GM21723 (cell line): ENCODE data around the gene ZNF768.
A peak's percentile ranks its signal among the peaks of the same experiment; 100 is the strongest.
"Not testable (repeated sequence)": the region's sequence is repeated elsewhere in the genome, so short reads cannot be mapped to it uniquely, and the experiment has no call there.

Experiments used
- ATAC-seq: cut with Tn5 transposase; IDR thresholded peaks from one replicate; pipeline ENCODE4 v1.9.1; 2021; ENCODE audit warnings: mild to moderate bottlenecking, moderate library complexity; ENCODE audit not compliant: unreplicated experiment

The ZNF768 gene

DNA sequence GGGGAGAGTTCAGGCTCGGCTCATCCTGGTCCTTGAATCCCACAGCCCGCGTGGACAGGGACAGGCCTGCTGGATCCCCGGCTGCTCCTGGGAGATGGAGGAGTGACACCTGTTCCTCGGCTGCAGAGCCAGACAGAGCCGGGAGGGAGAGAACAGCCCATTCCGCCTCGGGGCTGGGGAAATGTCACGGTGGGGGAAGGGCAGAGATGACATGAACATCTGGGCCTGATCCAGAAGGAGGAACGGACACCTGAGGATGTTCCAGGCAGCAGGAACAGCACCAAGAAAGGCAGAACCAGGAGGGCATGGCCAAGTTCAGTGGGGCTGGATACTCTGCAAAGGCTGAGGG lies 29.7 kb upstream of the ZNF768 start:
- ATAC-seq, result no peak

DNA sequence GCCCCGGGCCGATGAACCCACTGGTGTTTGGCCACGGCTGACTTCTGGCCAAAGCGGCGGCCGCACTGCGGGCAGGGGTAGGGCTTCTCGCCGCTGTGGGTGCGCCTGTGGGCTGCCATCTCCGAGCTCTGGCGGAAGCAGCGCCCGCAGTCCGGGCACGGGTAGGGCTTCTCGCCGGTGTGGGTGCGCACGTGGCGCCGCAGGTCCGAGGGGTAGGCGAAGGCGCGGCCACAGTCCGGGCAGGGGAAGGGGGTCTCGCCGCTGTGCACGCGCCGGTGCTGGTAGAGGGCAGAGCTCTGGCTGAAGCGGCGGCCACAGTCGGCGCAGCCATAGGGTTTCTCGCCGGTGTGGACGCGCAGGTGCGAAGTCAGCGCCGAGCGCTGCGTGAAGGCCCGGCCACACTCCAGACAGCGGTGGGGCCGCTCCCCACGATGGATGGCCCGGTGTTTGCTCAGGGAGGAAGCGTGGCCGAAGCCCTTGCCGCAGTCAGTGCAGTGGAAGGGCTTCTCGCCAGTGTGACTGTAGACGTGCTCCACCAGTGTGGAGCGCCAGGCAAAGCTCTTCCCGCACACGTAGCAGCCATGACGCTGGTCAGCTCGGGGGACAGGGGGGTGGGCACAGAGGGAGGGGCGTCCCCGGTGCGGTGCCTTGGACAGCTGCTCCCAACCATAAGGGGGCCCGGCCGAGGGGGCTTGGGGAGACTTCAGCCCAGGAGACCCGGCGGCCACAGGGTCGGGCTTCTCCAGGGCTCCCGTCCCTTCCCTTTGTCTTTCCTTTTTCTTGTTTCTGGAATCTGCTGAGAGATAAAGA lies 29.2 kb upstream of the ZNF768 start:
- no peak for ATAC-seq

DNA sequence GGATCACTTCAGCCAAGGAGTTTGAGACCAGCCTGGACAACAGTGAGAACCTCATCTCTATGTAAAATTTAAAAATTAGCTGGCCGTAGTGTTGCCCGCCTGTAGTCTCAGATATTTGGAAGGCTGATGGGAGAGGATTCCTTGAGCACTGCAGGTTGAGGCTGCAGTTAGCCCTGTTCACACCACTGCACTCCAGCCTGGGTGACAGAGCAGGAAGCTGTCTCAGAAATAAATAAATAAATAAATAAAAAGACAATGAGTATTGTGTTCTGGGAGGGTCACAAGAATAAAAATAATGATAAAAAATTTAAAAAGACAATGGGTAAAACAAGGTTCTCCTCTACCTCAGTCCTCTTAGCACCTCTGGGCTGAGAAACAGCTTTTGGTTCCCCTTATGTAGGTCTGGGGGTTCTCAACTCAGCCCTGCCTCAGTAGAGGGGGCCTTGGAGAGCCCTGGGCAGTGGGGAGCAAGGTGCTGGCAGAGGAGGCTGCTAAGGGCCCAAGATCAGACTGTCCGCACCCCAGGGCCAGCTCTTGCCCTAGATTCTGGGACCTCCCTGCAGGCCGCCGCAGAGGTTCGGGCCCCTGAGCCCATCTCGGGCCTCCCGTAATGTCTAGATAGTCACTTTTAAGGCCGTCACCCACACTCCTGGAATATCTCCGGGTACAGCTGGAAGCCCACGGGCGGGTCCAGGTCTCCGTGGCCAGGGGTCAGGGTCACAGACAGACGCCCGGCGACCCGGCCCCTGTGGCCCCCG lies 28.4 kb upstream of the ZNF768 start:
- ATAC-seq, result no peak

DNA sequence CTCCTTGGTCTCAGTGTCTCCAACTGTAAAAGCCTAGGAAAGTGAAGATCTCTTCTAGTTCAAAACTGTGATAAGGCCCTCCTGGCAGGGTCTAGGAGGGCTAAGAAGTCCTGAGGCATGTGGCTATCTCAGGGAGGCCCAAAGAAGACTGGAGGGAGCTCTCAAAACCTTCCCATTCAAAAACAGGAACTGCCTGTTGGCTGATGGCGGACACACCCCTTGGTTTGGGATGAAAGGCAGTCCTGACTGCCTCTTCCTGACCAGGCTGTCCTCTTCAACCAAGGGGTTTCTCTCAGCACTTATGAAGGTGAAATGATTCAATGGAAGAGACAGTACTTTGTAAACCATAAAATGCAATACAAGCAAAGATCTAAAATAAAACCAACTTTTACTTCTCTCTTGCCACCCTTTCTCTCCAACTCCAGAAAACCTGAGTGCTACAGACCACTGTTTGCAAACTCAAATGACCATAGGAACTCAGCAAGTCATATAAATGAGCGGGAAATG lies 27.1 kb upstream of the ZNF768 start:
- ATAC-seq, result no peak

DNA sequence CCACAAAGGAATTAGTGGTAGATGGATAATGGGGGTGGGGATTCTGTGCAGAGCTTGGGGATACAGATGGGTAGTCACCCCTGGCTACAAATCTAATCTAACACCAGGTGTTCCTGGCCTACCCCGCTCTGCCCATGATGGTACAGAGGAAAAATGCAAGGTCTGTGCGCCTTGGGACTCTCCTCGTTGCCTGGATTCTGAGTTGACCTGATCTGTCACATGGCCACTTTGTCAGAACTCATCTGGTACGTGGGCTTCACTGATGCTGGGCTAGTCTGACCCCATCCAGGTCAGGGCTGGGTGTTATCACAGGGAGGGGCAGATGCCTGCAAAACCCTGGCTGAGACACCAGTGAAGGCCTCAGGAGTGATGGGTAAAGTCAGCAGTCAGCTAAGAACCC lies 26.6 kb upstream of the ZNF768 start:
- ATAC-seq, result no peak

DNA sequence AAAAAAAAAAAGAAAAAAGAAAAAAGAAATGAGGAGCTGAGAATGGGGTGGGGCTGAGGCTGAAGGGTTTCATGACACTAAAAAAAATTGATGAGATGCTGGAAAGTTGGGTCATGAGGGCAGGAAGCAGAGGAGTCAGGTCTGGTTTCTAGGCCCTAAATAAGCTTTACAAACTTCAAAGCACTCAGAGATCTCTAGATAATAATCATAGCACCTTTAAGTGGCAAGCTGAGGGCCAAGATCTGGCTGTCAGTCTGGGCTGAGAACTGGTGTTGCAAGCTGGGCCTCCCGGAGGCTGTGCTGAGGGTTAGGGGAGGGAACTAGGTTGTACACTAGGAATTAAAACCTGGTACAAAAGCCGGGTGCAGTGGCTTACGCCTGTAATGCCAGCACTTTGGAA lies 25.4 kb upstream of the ZNF768 start:
- ATAC-seq, result no peak

DNA sequence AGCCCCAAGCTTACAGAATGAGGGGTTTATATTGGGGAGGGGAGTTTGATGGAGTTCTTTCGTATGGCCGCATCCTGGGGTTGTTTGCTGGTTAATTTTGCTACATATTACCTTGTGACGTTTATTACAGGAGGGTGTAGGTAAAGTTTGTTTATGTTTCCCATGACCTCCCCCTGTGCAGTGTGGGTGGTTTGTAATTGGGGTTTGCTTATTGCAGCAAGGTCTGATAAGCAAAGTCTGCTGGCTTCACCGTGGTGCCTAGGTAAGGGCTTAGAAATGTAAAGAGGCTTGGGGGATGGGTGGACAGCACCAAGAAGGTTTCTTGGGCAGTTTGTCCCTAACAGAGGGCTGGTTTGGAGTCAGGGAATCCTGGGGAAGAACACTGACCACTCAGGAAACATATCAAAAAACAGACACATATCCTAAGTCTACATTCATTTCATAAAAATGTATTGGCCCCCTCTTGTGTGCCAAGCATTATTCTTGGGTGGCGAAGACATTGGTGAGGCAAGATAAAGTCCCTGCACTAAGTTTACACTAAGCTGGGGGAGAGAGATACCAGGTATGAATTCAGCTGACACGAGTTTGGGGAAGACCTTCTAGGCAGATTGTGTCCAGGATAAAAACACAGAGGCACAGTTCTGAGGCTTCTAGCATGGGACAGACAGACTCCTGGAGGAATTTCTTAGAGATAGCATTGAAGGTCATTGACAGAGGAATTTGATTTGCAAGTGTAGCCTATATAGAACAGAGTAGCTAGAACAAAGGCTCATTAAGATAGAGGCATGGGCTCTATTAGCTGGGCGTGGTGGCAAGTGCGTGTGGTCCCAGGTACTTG lies 22.3 kb upstream of the ZNF768 start:
- no peak for ATAC-seq

DNA sequence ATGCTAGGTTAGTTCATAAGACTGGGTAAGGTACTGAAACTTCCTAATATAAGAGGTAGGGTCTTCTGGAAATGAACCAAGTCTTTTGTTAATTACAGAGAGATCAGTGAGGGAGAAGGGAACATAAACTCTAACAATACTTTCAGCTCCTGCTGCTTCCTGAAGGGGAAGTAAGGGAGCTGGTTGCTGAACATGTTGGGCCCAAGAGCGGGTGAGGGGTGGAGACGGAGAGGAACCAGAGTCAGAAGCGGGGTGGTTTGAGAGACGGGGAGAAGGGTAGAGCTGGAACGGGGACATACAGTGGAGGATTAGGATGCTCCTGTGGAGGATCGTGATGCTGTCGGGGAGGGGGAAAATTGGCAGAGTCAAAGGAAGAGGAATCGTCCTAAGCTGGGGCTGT lies 19.7 kb upstream of the ZNF768 start:
- ATAC-seq, result no peak

DNA sequence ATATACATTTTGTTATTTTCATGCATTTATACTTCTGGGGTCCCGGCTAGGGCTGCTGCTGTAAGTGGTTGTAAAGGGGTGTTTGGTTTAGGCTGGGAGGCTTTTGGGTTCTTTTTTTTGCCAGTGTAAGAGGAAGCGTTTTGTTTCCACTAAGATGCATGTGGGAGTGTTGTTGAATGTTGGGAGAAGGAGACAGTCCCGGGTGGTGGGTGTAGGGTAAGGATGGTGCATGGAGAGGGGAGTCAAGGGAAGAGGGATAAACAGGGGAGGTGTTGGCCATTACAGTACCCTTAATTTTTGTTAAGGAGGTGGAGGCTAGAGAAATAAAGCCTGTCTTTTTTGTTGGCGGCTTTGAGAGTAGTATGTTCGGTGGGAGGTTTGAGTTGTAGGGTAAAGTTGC lies 16.7 kb upstream of the ZNF768 start:
- ATAC-seq, result no peak

DNA sequence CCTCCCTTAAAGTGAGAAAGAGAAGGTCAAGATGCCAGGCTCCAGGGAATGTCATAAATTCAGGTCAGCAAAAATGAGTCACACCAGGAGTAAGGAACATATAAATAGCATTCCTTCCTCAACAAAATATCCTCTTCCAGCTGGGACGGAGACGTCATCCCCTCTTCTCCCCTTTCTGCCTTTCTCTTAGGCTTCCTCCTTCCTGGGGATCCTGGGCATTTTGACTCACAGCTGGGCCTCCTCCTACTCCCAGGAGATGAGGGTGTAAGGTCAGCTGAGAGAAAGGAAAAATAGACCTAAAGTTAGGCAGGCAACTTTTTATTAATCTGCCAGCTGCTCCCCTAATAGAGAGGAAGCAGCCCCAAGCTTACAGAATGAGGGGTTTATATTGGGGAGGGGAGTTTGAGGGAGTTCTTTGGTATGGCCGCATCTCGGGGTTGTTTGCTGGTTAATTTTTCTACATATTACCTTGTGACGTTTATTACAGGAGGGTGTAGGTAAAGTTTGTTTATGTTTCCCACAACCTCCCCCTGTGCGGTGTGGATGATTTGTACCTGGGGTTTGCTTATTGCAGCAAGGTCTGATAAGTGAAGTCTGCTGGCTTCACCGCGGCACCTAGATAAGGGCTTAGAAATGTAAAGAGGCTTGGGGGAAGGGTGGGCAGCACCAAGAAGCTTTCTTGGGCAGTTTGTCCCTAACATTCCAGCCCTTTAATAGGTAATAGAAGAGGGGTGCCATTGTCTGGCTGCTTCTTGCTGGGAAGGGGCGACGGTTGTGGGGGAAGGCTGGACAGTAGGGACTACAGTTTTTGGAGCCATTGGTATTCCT lies 15.3 kb upstream of the ZNF768 start:
- ATAC-seq, result no peak

DNA sequence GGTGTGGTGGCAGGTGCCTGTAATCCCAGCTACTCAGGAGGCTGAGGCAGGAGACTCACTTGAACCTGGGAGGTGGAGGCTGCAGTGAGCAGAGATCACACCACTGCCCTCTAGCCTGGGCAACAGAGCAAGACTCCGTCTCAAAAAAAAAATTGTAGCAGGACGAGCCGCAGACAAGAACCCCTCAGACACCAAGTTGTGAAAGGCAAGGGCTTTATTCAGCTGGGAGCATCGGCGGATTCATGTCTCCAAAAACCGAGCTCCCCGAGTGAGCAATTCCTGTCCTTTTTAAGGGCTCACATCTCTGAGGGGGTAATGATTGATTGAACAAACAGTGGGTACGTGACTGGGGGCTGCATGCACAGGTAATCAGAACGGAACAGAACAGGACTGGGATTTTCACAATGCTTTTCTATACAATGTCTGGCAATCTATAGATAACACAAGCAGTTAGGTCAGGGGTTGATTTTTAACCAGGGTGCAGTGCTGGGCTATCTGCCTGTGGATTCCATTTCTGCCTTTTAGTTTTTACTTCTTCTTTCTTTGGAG lies 14.6 kb upstream of the ZNF768 start:
- ATAC-seq, result not testable (repeated sequence)

DNA sequence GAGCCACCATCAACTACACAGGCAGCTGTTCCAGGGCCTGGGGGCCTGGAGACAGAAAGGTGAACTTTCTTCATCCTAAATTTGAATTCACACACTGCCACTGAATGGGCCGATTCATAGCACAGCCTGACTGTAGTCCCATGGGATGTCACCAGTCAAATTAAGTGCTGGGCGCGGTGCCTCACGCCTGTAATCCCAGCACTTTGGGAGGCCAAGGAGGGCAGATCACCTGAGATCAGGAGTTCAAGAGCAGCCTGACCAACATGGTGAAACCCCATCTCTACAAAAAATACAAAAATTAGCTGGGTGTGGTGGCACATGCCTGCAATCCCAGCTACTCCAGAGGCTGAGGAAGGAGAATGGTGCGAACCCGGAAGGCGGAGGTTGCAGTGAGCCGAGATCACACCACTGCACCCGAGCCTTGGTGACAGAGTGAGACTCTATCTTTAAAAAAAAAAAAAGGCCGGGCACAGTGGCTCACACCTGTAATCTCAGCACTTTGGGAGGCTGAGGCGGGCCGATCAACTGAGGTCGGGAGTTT lies 13.7 kb upstream of the ZNF768 start:
- ATAC-seq, result not testable (repeated sequence)

DNA sequence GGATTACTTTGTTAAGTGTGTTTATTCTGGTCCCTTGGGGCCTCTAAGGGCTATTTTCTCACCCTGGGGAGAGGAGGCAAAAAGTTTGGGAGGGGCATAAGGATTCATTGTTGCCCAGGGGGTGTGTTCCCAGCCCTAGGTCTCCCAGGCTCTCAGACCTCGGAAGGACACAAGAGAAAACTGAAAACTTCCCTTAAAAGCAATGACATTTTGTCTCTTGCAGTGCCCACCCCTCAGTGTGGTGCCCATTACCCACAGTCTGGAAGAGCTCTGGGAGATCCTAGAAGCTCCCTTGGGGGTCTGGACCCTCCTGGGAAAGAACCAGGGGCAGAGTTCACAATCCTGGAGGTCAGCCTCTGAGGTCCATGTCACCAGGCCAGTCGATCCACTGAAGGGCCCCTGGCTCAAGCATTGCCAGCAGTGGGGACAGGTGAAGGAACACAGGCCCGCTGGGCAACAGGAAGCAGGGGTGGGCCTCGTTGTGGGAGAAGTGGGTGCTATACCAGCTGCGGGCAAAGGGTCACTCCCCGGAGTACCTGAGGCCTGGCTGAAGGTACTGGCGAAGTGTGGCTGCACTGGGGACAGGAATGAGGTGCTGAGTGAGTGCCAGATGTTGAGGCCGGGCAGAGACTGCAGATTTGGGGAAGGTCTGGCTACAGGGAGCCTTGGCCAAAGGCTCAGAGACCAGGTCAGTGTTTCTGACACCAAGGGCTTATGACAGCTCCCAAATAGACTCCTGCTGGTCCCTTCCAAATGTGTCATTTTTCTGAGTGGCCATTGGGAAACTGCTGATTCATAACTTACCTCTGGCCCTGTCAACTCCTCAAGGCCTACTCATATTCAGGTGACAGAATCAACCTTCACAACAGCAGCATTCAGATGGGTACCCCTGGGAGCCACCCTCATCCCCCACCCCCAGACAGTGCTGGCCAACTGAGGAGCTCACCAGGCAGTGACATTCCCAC lies 12.9 kb upstream of the ZNF768 start:
- no peak for ATAC-seq

DNA sequence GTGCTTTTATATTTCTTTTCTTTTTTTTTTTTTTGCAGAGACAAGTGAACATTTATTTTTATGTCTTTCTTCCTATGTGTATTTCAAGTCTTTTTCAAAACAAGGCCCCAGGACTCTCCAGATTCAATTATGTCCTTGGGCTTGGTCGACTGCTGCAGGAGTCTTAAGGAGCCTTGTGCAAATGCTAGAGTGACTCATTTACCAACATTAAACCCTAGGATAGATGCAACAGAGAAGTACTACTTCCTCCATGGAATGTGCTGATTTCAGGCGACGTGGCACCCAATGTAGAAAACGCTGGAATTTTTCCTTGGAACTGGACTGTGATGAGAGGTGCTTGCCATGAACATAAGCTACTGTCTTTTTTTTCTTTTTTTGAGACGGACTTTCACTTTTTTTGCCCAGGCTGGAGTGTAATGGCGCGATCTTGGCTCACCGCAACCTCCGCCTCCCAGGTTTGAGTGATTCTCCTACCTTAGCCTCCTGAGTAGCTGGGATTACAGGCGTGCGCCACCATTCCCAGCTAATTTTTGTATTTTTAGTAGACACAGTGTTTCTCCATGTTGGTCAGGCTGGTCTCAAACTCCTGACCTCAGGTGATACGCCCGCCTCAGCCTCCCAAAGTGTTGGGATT lies 10.1 kb upstream of the ZNF768 start:
- ATAC-seq, result not testable (repeated sequence)

DNA sequence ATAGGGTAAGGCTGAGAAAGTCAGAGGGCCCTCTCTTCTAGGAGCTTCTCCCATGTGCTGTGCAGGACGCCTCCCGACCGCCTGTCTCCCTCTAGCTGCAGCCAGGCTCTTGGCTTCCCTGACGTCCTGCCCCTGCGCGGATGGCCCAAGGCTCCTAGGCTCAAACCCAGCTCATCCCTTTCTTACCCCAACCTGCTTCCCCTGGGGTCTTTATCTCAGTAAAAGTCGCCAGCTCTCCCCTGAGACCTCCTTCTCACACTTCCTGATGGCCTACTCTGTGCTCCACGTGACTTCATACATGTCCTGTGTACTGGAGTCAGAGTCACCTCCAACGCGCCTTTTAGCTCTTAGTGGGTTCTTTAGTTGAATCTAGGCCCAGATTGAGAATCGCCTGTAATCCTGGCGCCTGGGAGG lies 9.4 kb upstream of the ZNF768 start:
- ATAC-seq, result peak; percentile 61

DNA sequence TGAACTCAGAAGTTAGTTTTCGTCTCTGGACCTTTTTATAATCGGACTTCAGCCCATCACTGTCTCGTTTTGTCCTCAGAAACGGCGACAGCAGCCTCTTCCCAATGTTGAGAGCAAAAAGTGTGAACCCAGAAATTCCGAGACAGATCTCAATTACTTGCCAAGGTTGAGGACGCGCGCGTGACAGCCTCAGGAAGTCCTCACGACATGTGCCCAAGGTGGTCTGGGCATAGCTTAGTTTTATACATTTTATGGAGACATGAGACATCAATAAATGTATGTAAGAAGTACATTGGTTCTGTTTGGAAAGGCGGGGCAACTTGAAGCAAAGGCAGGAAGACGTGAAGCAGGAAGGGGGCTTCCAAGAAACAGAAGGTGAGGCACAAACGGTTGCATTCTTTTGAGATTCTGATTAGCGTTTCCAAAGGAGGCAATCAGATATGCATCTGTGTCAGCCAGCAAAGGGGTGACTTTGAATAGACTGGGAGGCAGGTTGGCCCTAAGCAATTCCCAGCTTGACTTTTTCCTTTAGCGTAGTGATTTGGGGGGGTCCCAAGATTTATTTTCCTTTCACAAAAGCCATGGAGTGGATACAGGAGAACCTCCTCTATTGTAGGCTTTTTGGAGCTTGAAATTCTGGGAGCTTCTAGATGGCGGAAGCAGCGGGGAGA lies 8.9 kb upstream of the ZNF768 start:
- ATAC-seq, result peak; percentile 8

DNA sequence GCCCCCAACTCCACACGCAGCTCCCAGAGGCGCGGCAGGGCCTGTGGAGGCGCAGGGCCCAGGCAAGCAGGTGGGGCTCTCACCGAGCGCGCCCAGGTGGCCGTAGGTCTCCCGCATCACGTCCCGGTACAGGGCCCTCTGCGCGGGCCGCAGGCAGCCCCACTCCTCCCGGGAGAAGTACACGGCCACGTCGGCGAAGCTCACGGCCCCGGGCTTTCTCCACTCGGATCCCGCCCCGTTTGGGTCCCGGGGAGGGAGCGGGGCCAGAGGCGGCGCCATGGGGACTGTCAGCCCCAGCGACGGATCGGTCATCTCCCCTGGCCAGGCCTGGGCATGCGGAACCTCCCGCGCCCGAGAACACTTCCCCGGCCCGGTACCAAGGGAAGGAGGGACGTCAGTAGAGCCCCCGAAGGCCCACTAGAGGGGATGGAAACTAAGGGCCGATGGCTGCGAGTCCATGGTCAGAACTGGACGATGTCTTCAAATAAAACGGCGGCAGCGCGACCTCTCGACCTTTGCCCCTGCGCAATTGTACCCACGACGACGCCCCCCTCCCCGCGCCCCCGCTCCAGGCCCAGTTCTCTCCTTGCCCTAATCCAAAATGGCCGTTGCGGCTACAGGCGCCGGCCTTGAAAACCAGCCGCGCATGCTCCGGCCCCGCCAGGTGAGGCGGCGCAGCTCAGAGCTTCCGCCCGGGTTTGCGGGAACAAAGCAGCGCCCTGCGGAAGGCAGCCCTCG lies 8.2 kb upstream of the ZNF768 start, which contains the start of gene ZNF747:
Gene ZNF747, minus strand, starts transcription at position 491 of the 738 bp plus-strand sequence. Its CDS starts 179 bp downstream, at position 312.
- ATAC-seq, result peak; percentile 60
